ENCODE data around the gene KLK8. TPM values are rescaled to one million over a fixed set of nuclear protein-coding genes. Genes with fewer than 3 reads are reported as not detected.

Gene KLK8, protein sequence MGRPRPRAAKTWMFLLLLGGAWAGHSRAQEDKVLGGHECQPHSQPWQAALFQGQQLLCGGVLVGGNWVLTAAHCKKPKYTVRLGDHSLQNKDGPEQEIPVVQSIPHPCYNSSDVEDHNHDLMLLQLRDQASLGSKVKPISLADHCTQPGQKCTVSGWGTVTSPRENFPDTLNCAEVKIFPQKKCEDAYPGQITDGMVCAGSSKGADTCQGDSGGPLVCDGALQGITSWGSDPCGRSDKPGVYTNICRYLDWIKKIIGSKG
- not detected for total RNA-seq

DNA sequence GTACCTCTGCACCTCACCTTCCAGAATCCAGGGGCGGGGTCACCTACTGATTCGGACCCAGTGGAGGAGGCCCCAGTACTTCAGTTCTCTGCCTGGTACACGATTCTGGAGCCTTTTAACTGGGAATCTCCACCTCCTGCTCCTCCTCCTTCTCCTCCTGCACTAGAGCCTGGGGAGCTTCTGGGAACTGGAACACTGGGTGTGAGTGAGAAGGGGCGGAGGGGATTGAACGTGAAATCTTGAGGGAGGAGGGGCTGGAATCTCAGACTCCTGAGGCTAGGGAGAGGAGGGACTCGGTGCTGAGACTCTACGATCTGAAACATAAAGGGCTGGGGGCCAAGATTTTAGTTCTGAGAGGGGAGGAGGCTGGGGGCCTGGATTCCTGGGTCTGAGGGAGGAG lies at the start of gene KLK8:
TSS of gene KLK8 (minus strand) at position 90 of the 400 bp plus-strand sequence. CDS start 437 bp downstream, outside the sequence.
- no peak within 1 kb of the TSS for H3K27ac ChIP-seq
- H3K9me3 ChIP-seq = no peaks in the 10 kb centered on the region
- H3K27me3 ChIP-seq = peaks cover 0 to 17% (median 3%) of the 10 kb centered on the region in 4 donors
- 31 to 33% methylated on average over 7 of the region's 7 CpGs for WGBS, 2 donors
- no peak for TF ChIP-seq EP300 (IDR thresholded peaks at IDR 0.05)
- TF ChIP-seq POLR2AphosphoS5 (IDR thresholded peaks at IDR 0.05) = no peak
- no peak for TF ChIP-seq POLR2A (IDR thresholded peaks at IDR 0.05)
- no peak for ATAC-seq (ENCODE audit: low FRiP score in 2 of 2)
- no peak for DNase-seq
- H3K4me3 ChIP-seq = no peak within 1 kb of the TSS
- no peaks in the 10 kb centered on the region for H3K36me3 ChIP-seq
- H3K4me1 ChIP-seq = peaks cover 0 to 6% (median 0%) of the 10 kb centered on the region in 4 donors

DNA sequence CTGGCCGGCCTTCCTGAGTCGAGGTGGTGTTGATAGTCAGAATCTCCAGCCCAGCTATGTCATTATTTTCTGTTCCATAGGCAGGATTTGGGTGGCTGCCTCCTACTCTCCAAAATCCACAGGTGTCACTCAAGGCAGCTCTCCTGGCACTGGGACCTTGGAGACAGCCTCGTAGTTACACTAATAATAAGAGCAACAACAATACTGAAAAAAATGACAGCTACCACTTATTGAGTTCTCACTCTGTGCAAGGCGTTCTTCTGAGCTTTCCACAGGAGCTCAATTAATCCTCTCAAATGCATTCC lies 45.6 kb upstream of the KLK8 start:
- no peak for TF ChIP-seq POLR2AphosphoS5 (IDR thresholded peaks at IDR 0.05)
- TF ChIP-seq POLR2A (IDR thresholded peaks at IDR 0.05) = no peak
- TF ChIP-seq EP300 (IDR thresholded peaks at IDR 0.05) = no peak
- TF ChIP-seq, protein P1, sequence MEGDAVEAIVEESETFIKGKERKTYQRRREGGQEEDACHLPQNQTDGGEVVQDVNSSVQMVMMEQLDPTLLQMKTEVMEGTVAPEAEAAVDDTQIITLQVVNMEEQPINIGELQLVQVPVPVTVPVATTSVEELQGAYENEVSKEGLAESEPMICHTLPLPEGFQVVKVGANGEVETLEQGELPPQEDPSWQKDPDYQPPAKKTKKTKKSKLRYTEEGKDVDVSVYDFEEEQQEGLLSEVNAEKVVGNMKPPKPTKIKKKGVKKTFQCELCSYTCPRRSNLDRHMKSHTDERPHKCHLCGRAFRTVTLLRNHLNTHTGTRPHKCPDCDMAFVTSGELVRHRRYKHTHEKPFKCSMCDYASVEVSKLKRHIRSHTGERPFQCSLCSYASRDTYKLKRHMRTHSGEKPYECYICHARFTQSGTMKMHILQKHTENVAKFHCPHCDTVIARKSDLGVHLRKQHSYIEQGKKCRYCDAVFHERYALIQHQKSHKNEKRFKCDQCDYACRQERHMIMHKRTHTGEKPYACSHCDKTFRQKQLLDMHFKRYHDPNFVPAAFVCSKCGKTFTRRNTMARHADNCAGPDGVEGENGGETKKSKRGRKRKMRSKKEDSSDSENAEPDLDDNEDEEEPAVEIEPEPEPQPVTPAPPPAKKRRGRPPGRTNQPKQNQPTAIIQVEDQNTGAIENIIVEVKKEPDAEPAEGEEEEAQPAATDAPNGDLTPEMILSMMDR (IDR thresholded peaks at IDR 0.05) = no peak
- no peaks in the 10 kb centered on the region for H3K4me1 ChIP-seq
- H3K36me3 ChIP-seq = no peaks in the 10 kb centered on the region
- no peaks in the 10 kb centered on the region for H3K27me3 ChIP-seq
- H3K27ac ChIP-seq = no peak overlapping the region
- no peak for ATAC-seq (ENCODE audit: low FRiP score in 2 of 2)
- WGBS, 2 donors = 6 to 10% methylated on average over 4 of the region's 4 CpGs
- DNase-seq = no peak
- no peak overlapping the region for H3K4me3 ChIP-seq
- no peaks in the 10 kb centered on the region for H3K9me3 ChIP-seq

DNA sequence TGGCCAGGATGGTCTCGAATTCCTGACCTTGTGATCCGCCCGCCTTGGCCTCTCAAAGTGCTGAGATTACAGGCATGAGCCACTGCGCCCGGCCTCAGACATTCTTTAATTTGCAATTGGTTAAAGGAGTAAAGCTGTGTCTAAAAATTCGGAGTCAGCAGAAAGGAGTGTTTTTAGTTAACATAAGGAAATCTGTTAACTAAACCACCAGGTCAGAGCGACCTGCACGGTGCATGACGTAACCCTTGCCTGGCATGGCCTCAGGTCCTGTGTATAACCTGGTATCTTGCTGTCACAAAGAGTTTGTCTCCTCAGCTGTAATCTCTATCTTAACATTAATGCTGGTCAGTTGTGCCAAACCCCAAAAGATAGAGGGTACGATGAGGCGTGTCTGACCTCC lies 42.9 kb upstream of the KLK8 start:
- ATAC-seq (ENCODE audit: low FRiP score in 2 of 2) (no peak), DNase-seq (no peak)
- Histone ChIP-seq H3K27ac (no peak overlapping the region), H3K4me3 (no peak overlapping the region), H3K4me1 (no peaks in the 10 kb centered on the region), H3K36me3 (no peaks in the 10 kb centered on the region), H3K9me3 (no peaks in the 10 kb centered on the region), H3K27me3 (no peaks in the 10 kb centered on the region)
- WGBS, 2 donors = 79 to 84% methylated on average over 11 of the region's 11 CpGs
- TF ChIP-seq EP300 (IDR thresholded peaks at IDR 0.05) (no peak), POLR2A (IDR thresholded peaks at IDR 0.05) (no peak), POLR2AphosphoS5 (IDR thresholded peaks at IDR 0.05) (no peak)
- TF ChIP-seq, protein P1 (IDR thresholded peaks at IDR 0.05) = no peak

DNA sequence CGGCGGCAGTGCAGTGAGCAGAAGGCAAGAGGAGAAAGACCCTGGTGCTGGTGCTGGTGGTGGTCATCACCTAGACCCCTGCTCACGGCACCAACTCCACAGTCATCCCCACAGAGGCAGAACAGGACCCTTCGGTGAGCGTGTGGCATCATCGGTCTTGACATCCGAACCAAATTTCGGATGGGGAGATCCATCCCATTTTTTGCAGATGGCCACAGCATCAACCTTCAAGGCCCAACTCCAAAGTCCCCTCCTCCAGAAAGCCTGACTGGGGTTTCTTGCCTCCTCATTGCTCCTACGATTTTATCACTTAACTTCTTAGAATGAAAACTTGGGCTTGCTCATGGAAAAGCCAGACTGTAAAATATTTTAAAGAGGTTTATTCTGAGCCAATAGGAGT lies 42.1 kb upstream of the KLK8 start:
- Histone ChIP-seq H3K36me3 (no peaks in the 10 kb centered on the region), H3K9me3 (no peaks in the 10 kb centered on the region), H3K27ac (no peak overlapping the region), H3K27me3 (no peaks in the 10 kb centered on the region), H3K4me3 (no peak overlapping the region), H3K4me1 (no peaks in the 10 kb centered on the region)
- ATAC-seq (ENCODE audit: low FRiP score in 2 of 2) (no peak), DNase-seq (no peak)
- WGBS, 2 donors = 81 to 85% methylated on average over 9 of the region's 9 CpGs
- TF ChIP-seq EP300 (IDR thresholded peaks at IDR 0.05) (no peak), POLR2AphosphoS5 (IDR thresholded peaks at IDR 0.05) (no peak), POLR2A (IDR thresholded peaks at IDR 0.05) (no peak)
- TF ChIP-seq, protein P1 (IDR thresholded peaks at IDR 0.05) = no peak

DNA sequence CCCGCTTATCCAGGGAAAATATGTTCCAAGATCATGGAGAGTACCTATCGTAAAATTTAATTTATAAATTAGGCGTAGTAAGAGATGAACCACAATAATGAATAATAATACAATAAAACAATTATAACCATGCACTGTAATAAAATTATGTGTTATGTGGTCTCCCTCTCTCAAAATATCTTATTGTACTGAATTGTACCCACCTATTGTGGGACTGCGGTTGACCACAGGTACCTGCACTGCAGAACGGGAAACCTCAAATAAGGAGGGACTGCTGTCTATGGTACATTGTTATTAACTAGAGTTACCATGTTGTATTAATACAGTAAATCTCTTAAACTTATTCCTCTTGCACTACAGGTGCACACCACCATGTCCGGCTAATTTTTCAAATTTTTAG lies 38.7 kb upstream of the KLK8 start:
- TF ChIP-seq POLR2AphosphoS5 (IDR thresholded peaks at IDR 0.05) (no peak), EP300 (IDR thresholded peaks at IDR 0.05) (no peak), POLR2A (IDR thresholded peaks at IDR 0.05) (no peak)
- TF ChIP-seq, protein P1 (IDR thresholded peaks at IDR 0.05) = no peak
- H3K9me3 ChIP-seq = no peaks in the 10 kb centered on the region
- no peaks in the 10 kb centered on the region for H3K4me1 ChIP-seq
- H3K27ac ChIP-seq = no peak overlapping the region
- ATAC-seq (ENCODE audit: low FRiP score in 2 of 2) (no peak), DNase-seq (no peak)
- H3K36me3 ChIP-seq = no peaks in the 10 kb centered on the region
- H3K4me3 ChIP-seq = no peak overlapping the region
- 90 to 91% methylated on average over 6 of the region's 6 CpGs for WGBS, 2 donors
- no peaks in the 10 kb centered on the region for H3K27me3 ChIP-seq

Data from upper lobe of left lung (tissue), 6 donors.